GM23338 (cell line): ENCODE data around the gene IRF2BPL. TPM values are rescaled to one million over a fixed set of nuclear protein-coding genes. Genes with fewer than 3 reads are reported as not detected.

Experiments used
- ATAC-seq: fragments of 200-7000 bp; cut with Tn5 transposase; 3 replicates; pipeline ENCODE4 v1.9.1; 2020
- DNase-seq: peaks from one replicate; pipeline ENCODE4 v3.0.0-alpha.2; 2015; ENCODE audit warnings: low spot score
- H2AFZ ChIP-seq: fragments of 200-600 bp; sonication (generic); 2 replicates; pipeline ENCODE4 v1.8.0; 2016; ENCODE audit warnings: antibody characterized with exemption, mild to moderate bottlenecking, moderate library complexity
- H3F3A ChIP-seq: fragments of 200-600 bp; sonication (generic); replicated peaks from 2 replicates; pipeline ENCODE4 v1.8.0; 2017; ENCODE audit warnings: antibody characterized with exemption, mixed run types, low read depth
- H3K27ac ChIP-seq: fragments of 200-600 bp; sonication (generic); 2 replicates; pipeline ENCODE4 v1.6.1; 2016; ENCODE audit warnings: low read depth
- H3K27me3 ChIP-seq: fragments of 200-600 bp; sonication (generic); 2 replicates; pipeline ENCODE4 v1.8.0; 2016; ENCODE audit warnings: mild to moderate bottlenecking, mixed run types, moderate library complexity; ENCODE audit not compliant: insufficient read depth
- H3K36me3 ChIP-seq: fragments of 200-600 bp; sonication (generic); 2 replicates; pipeline ENCODE4 v1.8.0; 2016; ENCODE audit warnings: mild to moderate bottlenecking; ENCODE audit not compliant: insufficient read depth
- H3K4me1 ChIP-seq: fragments of 200-600 bp; sonication (generic); 2 replicates; pipeline ENCODE4 v1.8.0; 2016; ENCODE audit warnings: mild to moderate bottlenecking, moderate library complexity; ENCODE audit not compliant: insufficient read depth
- H3K4me2 ChIP-seq: fragments of 200-600 bp; sonication (generic); 2 replicates; pipeline ENCODE4 v1.7.1; 2017; ENCODE audit warnings: mixed run types
- H3K4me3 ChIP-seq: fragments of 200-600 bp; sonication (generic); 2 replicates; pipeline ENCODE4 v1.6.1; 2016; ENCODE audit warnings: mixed run types
- H3K79me2 ChIP-seq: fragments of 200-600 bp; sonication (generic); replicated peaks from 2 replicates; pipeline ENCODE4 v1.8.0; 2017; ENCODE audit warnings: mild to moderate bottlenecking; ENCODE audit not compliant: insufficient read depth
- H3K9me2 ChIP-seq: fragments of 200-600 bp; sonication (generic); 2 replicates; pipeline ENCODE4 v1.8.0; 2017; ENCODE audit not compliant: insufficient read depth
- H4K20me1 ChIP-seq: fragments of 200-600 bp; sonication (generic); replicated peaks from 2 replicates; pipeline ENCODE4 v1.8.0; 2017; ENCODE audit warnings: mild to moderate bottlenecking; ENCODE audit not compliant: insufficient read depth
- H3K27ac Mint-ChIP-seq: 2 replicates; pipeline ENCODE4 v1.8.0; 2020; ENCODE audit warnings: inconsistent platforms, mild to moderate bottlenecking, moderate library complexity, mixed read lengths
- H3K27me3 Mint-ChIP-seq: 3 replicates; pipeline ENCODE4 v1.8.0; 2022; ENCODE audit warnings: low read depth, mild to moderate bottlenecking, moderate library complexity, mixed read lengths, inconsistent platforms; ENCODE audit not compliant: insufficient read depth, poor library complexity
- H3K36me3 Mint-ChIP-seq: 3 replicates; pipeline ENCODE4 v1.8.0; 2021; ENCODE audit warnings: low read depth, mild to moderate bottlenecking, inconsistent platforms, moderate library complexity, mixed read lengths
- H3K4me1 Mint-ChIP-seq: 3 replicates; pipeline ENCODE4 v1.8.0; 2020; ENCODE audit warnings: mild to moderate bottlenecking, inconsistent platforms, mixed read lengths
- H3K4me3 Mint-ChIP-seq: 3 replicates; pipeline ENCODE4 v1.8.0; 2021; ENCODE audit warnings: moderate library complexity, mild to moderate bottlenecking, inconsistent platforms, mixed read lengths
- H3K9me3 Mint-ChIP-seq: 3 replicates; pipeline ENCODE4 v1.8.0; 2020; ENCODE audit warnings: moderate library complexity, mild to moderate bottlenecking, inconsistent platforms, mixed read lengths
- CREB1 ChIP-seq: fragments of 250-450 bp; sonication (Bioruptor Pico); IDR thresholded peaks from 2 replicates; pipeline ENCODE4 v1.5.0; 2020; ENCODE audit warnings: low read depth, mild to moderate bottlenecking, moderate library complexity
- CTCF ChIP-seq, 2 experiments: fragments of 200-600 bp in 1 of 2; sonication (generic) in 1 of 2; conservative IDR thresholded peaks; 2 replicates each; pipeline versions ENCODE4 v1.5.1 to v1.6.1; 2016 to 2017; ENCODE audit warnings: antibody characterized with exemption in 2 of 2, low read depth in 2 of 2, mild to moderate bottlenecking in 2 of 2, moderate library complexity in 1 of 2
- ETS1 ChIP-seq: IDR thresholded peaks from 2 replicates; pipeline ENCODE4 v1.6.1; 2016; ENCODE audit warnings: antibody characterized with exemption
- EZH2 ChIP-seq: fragments of 200-600 bp; sonication (generic); IDR thresholded peaks from one replicate; pipeline ENCODE4 v1.8.0; 2017; ENCODE audit warnings: antibody characterized with exemption, mild to moderate bottlenecking, low read depth; ENCODE audit not compliant: unreplicated experiment
- EZH2phosphoT487 ChIP-seq: fragments of 200-600 bp; sonication (generic); IDR thresholded peaks from one replicate; pipeline ENCODE4 v1.8.1; 2018; ENCODE audit warnings: antibody characterized with exemption; ENCODE audit not compliant: unreplicated experiment
- JUNB ChIP-seq: IDR thresholded peaks from one replicate; pipeline ENCODE4 v1.6.1; 2016; ENCODE audit warnings: antibody characterized with exemption; ENCODE audit not compliant: unreplicated experiment
- NANOG ChIP-seq: IDR thresholded peaks from 2 replicates; pipeline ENCODE4 v1.6.1; 2016; ENCODE audit warnings: antibody characterized with exemption, borderline replicate concordance
- POLR2AphosphoS5 ChIP-seq: IDR thresholded peaks from 2 replicates; pipeline ENCODE4 v1.6.1; 2016; ENCODE audit warnings: antibody characterized with exemption, low read depth
- REST ChIP-seq: IDR thresholded peaks from one replicate; pipeline ENCODE4 v1.6.1; 2018; ENCODE audit warnings: antibody characterized with exemption; ENCODE audit not compliant: unreplicated experiment
- STAT1 ChIP-seq: IDR thresholded peaks from one replicate; pipeline ENCODE4 v1.6.1; 2016; ENCODE audit warnings: antibody characterized with exemption; ENCODE audit not compliant: unreplicated experiment
- ZNF114 ChIP-seq: fragments of 250-450 bp; sonication (Bioruptor Pico); IDR thresholded peaks from 2 replicates; pipeline ENCODE4 v1.5.0; 2020; ENCODE audit warnings: mild to moderate bottlenecking, moderate library complexity
- ZNF331 ChIP-seq: fragments of 250-450 bp; sonication (Bioruptor Pico); IDR thresholded peaks from 2 replicates; pipeline ENCODE4 v1.5.0; 2020; ENCODE audit warnings: low read depth, mild to moderate bottlenecking, moderate library complexity
- ZNF462 ChIP-seq: fragments of 250-450 bp; sonication (Bioruptor Pico); IDR thresholded peaks from 2 replicates; pipeline ENCODE4 v1.5.0; 2020; ENCODE audit warnings: mild to moderate bottlenecking, moderate library complexity
- polyA plus RNA-seq: library from polyadenylated mRNA; unstranded; fragments of >200 nt; fragmentation: Nextera tagmentation; extraction: Ambion mirVana; gene quantifications from 2 replicates; pipeline ENCODE4 v1.2.1, GENCODE V29; 2016
- total RNA-seq: library from RNA; depleted of rRNA; stranded (reverse); fragments of >200 nt; shearing (Covaris generic); gene quantifications from 2 replicates; pipeline ENCODE4 v1.2.3, GENCODE V29; 2014

The IRF2BPL gene
- total and polyA plus RNA-seq, 2 experiments from 2014 or later = 11.2 to 119 TPM

- no peak overlapping the region for H3K27ac Mint-ChIP-seq
- no peaks in the 10 kb centered on the region for H4K20me1 ChIP-seq
- TF ChIP-seq ZNF331 (no peak), CTCF (conservative IDR thresholded peaks at IDR 0.05; ENCODE audit: low read depth in 2 of 2) (no peak), EZH2 (no peak), REST (no peak), JUNB (no peak), EZH2phosphoT487 (no peak), POLR2AphosphoS5 (no peak), NANOG (no peak), STAT1 (no peak), ZNF462 (CRISPR knock-in tag) (no peak), CREB1 (CRISPR knock-in tag) (no peak), ETS1 (no peak), ZNF114 (no peak)
- ATAC-seq (no peak; the same call in 2 of the 3 replicates), DNase-seq (no peak)
- H3K4me2 ChIP-seq = no peak overlapping the region
- H3K36me3 Mint-ChIP-seq = no peaks in the 10 kb centered on the region
- no peak overlapping the region for H3K4me3 ChIP-seq
- H3K9me3 Mint-ChIP-seq = no peaks in the 10 kb centered on the region
- H3F3A ChIP-seq = 0 out of 2 replicates have a peak, but pooled peaks cover 10% of the 10 kb centered on the region
- H2AFZ ChIP-seq = no peak overlapping the region
- H3K27me3 Mint-ChIP-seq = peaks cover 8% of the 10 kb centered on the region
- no peak overlapping the region for H3K27ac ChIP-seq
- H3K4me1 ChIP-seq = peaks cover 3% of the 10 kb centered on the region; the same call in 1 of the 2 replicates
- no peak overlapping the region for H3K4me3 Mint-ChIP-seq
- H3K36me3 ChIP-seq = no peaks in the 10 kb centered on the region
- H3K4me1 Mint-ChIP-seq = peaks cover 14% of the 10 kb centered on the region
- no peaks in the 10 kb centered on the region for H3K9me2 ChIP-seq
- no peaks in the 10 kb centered on the region for H3K27me3 ChIP-seq
- no peaks in the 10 kb centered on the region for H3K79me2 ChIP-seq
Observed at GRCh38 chr14:76975812-76976211, 52.7 kb downstream of the IRF2BPL start.
